ENCODE results near the gene ZNF362.

ZNF362 gene

GRCh38 chr1:33269621-33270020, 13.3 kb downstream of the ZNF362 start:
- no peak for DNase-seq

DNA sequence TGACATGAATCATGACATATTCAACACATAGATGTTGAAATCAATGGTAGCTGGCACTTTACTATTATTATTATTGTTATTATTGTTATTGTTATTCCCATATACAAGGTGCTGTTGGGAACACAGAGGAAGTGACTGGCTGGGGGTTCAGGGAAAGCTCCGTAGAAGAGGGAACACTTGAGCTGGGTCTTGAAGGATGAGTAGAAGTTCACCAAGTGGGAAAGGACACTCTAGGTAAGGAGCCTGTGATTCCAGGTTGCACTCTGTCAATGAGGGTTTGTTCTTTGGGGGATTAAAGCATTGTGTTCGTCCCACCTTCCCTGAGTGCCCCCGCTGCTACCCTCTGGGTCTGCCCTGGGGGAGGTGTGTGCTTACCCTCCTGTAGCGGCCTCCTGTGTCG, 14.1 kb downstream of the ZNF362 start:
- DNase-seq = no peak

DNA sequence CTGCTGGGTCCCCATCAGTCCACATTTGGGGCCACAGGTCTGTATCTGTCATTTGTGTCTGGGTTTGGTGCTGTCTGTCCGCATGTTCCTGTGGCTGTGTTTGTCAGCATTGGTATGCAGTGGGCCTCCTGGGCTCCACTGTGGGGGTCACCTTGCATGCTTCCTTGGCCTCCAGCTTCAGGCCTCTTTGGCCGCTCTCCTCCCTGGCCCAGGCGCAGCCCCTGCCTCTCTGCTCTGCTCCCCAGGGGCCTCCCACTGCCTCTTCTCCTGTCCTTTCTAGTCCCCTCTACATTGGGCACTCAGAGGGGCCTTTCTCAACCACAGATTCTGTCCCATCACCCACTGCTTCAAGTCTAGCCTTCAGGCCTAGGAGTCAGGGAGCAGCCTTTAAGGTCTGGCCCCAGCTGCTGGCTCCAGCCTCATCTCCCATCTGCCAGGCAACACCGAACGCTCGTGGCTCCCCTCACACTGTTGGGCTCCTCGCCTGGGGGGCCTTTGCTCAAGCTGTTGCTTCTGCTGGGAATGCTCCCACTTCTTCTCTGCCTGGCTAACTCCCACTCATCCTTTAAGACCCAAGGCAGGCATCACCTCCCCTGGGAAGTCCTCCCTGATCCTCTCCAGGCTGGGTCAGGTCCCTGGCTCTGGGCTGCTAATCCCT, 14.6 kb downstream of the ZNF362 start:
- DNase-seq = no peak

DNA sequence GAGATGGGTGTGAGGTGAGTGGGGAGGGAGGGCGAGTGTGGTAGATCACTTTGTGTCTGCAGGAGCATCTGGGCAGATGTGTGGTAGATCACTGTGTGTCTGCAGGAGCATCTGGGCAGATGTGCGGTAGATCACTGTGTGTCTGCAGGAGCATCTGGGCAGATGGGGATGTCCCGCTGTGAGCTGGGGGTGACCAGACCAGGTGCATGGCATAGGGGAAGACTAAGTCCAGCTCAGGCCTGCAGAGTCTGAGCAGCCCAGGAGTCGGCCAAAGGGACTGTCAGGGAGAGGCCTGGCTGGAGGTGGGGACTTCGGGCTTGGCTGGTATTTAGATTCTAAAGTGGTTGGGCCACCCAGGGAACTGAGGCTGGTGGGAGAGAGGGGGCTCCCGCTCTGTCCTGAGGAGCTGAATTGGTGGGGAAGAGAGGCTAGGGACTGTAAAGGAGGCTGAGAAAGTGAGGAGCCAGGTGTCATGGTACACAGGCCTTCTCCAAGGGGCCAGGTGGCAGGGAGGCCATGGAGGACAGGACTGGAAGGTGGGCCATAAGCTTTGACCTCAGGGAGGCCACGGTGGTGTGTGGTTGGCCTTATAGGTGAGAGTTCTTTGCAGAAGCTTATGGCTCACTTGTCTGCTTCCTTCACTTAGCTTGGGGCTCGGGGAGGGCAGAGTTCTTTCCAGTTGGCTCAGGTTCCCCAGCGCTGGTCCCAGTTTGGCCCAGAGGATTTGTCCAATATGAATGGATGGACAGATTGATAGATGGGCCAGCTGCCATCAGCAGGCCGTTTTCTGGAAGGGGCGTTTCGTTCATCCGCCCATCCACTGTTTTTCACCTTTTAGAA, 15.6 kb downstream of the ZNF362 start:
- no peak for DNase-seq

DNA sequence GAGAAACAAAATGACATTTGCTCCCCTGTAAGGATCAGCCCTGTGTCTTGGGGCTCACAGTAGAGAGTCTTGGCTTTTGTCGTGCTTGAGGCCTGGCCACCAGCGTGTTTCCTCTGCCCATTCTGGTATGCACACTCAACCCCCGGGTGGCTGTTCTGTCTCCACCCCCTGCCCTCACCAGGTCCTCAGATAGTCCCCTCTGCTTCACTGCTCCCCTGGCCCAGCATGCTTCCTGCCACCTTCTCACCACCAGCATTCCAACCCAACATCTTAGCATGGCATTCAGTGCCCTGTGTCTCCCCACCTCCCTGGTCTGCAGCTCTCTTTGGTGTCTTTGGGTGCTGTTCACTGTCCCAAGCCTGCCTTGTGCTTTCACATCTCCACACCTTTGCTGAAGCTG, 16.2 kb downstream of the ZNF362 start:
- DNase-seq = no peak

GRCh38 chr1:33272930-33273329, 16.6 kb downstream of the ZNF362 start:
- no peak for DNase-seq

GRCh38 chr1:33273406-33273805, 17.1 kb downstream of the ZNF362 start:
- DNase-seq = peak in 1 of 5 experiments; percentile 73

DNA sequence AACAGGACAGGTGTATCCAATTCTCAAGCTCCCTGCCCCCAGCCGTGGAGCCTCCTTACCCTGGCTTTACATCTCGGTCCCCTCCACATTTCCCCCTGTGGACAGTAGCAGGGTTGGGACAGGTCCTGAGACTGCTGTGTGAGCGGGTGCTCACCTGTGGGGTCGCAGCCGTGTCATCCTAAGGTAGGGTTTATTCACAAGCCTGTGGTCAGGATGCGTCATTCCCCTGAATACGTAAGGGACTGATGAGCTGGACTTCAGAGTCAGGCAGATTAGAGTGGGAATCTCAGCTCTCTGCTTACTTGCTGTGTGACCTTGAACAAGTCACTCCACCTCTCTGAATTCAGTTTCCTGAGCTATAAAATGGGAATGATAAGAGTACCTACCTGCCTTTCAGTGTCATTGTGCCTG, 17.7 kb downstream of the ZNF362 start:
- DNase-seq = no peak

- DNase-seq = no peak
Observed at GRCh38 chr1:33274446-33274845, 18.2 kb downstream of the ZNF362 start.

DNA sequence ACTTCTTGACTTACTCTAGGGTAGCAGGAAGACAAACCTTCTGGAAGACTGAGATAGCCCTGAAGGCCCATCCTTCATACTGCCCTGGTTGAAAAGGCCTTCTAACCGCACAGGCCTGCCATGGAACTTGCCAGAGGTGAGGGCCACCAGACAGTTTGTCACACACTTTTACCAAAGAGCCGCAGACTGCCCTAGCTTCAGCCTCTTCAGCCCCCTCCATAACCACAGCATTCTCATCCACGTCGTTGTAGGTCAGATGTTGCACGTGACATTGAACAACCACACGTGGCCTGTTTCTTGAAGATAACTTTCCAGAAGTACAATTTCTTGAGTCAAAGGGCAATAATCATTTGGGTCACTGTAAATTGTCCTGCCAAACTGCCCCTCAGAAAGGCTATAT, 18.9 kb downstream of the ZNF362 start:
- DNase-seq = no peak

DNA sequence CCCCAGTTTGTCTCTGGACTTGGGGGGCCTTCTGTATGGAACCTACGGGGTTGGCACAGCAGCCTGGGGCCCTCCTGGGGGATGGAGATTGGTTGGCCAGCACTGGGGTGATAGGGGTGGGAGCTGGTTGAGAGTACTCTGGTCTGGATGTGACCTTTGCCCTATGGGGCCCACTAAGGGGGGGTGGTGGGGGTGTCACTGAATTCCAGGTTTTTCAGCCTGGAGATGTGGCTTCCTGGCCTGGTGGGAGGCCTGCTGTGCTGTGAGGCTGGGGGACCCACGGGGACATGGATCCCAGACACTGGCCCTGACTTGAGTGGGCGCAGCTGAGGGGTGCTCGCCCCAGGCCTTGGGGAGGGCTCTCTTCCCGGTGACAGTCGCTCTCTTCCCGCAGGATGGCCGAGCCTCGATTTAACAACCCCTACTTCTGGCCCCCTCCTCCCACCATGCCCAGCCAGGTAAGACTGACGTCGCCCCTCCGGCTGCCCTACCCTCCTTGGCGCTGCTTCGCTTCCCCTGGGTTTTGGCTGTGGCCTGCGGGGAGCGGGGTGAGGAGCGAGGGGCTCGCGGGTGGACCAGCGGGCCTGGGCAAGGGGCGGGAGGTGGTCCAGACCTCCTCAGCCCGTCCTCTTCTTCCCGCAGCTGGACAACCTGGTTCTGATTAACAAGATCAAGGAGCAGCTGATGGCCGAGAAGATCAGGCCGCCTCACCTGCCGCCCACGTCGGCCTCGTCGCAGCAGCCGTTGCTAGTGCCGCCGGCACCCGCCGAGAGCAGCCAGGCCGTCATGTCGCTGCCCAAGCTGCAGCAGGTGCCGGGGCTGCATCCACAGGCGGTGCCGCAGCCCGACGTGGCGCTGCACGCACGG, 19.6 kb downstream of the ZNF362 start:
- no peak for DNase-seq

DNA sequence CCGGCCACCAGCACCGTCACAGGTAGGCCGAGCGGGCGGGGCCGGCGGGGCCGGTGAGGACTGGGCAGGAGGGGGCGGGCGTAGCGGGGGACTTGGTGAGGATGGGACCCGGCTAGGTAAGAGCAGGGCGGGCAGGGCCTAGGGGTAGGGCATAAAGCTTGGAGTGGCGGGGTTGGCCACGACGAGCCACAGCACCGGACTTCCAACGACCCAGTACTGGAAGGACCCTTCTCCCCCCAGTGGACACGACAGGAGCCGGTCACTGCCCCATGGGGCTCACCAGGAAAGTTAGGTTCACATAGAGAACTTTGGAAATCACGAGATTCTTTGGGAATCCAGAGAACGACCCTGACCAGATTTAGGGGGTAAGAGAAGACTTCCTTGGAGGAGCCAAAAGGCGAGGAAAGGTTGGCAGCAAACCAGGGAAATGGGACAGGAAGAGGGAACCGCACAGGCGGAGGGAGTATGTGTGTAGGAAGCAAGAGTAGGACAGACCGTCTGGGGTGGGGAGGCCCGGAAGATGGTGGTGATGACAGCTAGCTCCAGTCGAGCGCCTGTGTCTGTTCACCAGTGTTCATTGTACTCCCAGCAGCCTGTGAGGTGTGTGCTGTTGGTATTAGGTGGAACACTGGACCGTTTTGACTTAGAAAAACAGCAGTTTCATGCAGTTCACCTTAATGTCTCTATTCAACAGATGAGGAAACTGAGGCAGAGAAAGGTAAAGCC, 20.4 kb downstream of the ZNF362 start:
- DNase-seq = no peak

DNA sequence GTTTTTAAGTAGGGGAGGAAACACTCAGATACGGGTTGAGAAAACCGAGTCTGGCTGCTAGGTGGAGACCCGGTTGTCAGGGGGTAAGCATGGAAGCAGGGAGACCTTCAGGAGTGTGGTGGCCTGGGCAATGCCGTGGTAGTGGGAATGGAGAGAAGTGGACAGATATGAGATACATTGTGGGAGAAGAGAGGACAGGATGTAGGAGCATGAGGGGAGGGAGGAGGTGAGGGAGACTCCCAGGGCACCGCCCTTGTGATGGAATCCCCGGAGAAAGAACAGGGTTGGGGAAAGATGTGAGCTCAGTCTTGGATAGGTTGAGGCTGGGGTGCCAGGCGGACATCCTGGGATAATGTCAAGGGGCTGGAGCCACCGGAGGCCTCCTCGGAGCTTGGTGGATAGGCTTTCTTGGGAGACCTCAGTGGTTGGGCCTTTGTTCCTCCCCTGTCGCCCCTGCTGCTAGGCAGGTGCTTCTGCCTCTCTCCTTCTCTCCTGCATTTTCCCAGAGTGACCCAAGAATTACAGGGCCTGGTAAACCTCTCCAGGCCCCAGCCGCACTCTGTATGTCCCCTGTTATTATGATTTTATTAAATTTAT, 21.3 kb downstream of the ZNF362 start:
- no peak for DNase-seq

- DNase-seq = no peak
Observed at GRCh38 chr1:33280091-33280661, 23.9 kb downstream of the ZNF362 start.

DNA sequence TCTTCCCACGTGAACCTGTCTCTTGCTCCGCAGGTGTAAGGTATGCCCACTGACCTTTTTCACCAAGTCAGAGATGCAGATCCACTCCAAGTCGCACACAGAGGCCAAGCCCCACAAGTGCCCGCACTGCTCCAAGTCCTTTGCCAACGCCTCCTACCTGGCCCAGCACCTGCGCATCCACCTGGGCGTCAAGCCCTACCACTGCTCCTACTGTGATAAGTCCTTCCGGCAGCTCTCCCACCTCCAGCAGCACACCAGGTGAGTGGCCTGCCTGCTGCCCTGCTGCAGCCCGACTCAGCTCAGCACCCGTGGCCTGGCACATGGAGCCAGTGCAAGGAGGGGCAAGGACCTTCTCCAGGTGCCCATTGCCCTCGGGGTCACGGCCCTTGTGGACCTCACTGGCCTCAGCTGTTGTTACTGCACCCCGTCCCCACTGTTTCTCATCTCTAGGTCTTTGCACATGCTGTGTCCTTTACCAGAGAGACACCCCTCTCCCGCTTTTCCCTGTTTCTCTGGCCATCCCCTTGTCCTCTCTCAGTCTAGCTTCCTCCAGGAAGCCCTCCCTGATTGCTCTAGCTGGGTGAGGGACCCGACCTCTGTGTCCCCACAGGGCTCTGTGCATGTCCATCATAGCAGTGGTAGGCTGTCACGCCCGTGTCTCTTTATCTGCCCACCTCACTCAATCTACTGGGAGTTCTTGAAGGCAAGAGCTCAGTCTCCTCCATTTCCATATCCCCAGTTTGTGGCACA, 25.4 kb downstream of the ZNF362 start:
- no peak for DNase-seq

DNA sequence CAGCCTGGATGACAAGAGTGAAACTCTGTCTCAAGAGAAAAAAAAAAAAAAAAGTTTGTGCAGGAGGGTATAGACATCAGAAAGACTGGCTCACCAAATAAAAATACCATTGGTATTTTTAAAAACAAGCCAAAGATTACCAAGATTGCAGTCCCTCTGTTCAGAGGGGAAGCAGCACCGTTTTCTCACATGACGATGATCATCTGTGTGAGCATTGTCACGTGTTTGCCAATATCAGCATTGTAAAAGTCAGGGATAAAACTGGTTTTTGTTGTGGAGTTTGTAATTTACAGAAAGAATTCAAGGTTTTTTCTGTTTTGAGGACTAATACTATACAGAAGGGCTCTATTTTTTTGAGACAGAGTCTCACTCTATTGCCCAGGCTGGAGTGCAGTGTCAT, 26.5 kb downstream of the ZNF362 start:
- no peak for DNase-seq

DNA sequence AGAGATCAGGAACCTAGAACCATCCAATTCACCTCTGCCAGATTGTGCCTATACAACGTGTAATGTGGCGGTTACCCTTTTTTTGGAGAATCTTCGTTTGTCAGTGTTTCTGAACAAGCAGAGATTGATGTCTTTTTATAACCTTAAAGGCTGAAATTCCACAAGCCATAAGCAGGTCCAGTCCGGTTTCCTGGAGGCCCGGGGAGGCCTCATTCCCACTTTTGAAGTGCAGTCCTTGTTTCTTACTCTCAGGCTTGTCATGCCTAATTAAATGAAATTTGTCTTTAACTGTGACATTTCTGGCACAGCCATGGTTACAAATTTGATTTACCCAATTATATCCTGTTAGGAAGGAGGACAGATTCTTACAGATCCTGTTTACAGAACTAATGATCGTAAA, 27.8 kb downstream of the ZNF362 start:
- DNase-seq = no peak

- no peak for DNase-seq
Observed at GRCh38 chr1:33286451-33287185, 30.3 kb downstream of the ZNF362 start.

DNA sequence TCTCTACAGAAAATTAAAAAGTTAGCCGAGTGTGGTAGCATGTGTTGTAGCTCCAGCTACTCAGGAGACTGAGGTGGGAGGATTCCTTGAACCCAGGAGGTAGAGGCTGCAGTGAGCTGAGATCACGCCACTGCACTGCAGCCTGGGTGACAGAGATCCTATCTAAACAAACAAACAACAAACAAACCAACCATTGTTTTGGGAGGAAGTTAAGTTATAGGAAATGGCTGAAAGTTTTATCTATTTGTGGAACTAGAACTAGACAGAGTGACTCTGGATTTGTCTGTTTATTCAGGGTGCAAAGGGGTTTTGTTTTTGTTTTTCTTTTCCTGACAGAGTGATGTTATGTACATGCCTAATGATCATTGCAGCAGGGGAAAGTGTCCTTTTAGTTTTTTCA, 31.0 kb downstream of the ZNF362 start:
- no peak for DNase-seq
